ENCODE data around the gene TMEM168. TPM values are rescaled to one million over a fixed set of nuclear protein-coding genes. Genes with fewer than 3 reads are reported as not detected.

TMEM168 gene
- polyA plus RNA-seq, 1 experiment: 22.3 TPM

DNA sequence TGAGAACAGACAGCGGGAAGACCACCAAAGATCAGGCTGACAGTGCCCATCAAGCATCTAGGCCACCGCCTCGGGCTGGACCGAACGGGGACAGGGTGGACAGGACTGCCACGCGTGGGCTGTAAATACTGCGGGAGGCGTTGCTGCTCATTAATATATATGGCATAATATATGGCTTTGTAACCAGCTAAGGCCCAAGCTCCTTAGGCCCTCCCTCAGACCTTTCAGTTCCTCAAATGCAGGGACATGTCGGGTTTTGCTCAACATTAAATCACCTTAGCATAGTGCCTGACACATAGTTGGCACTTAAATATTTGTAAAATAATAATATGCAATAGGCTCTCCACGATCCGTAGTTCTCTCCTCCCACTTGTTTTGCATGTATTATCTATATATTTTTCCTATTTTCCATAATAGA lies 402 bp upstream of the TMEM168 start:
- Histone ChIP-seq H3K36me3 (ENCODE audit: control insufficient read depth, insufficient read depth, low read length) (no peaks in the 10 kb centered on the region), H3K4me3 (ENCODE audit: low read depth, low read length) (peak overlapping the region; percentile 85), H3K27me3 (ENCODE audit: control insufficient read depth, insufficient read depth, low read length) (no peaks in the 10 kb centered on the region)
- TF ChIP-seq, protein P1, sequence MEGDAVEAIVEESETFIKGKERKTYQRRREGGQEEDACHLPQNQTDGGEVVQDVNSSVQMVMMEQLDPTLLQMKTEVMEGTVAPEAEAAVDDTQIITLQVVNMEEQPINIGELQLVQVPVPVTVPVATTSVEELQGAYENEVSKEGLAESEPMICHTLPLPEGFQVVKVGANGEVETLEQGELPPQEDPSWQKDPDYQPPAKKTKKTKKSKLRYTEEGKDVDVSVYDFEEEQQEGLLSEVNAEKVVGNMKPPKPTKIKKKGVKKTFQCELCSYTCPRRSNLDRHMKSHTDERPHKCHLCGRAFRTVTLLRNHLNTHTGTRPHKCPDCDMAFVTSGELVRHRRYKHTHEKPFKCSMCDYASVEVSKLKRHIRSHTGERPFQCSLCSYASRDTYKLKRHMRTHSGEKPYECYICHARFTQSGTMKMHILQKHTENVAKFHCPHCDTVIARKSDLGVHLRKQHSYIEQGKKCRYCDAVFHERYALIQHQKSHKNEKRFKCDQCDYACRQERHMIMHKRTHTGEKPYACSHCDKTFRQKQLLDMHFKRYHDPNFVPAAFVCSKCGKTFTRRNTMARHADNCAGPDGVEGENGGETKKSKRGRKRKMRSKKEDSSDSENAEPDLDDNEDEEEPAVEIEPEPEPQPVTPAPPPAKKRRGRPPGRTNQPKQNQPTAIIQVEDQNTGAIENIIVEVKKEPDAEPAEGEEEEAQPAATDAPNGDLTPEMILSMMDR (IDR thresholded peaks at IDR 0.05; ENCODE audit: insufficient read depth, low read depth, low read length): no peak
- POLR2A ChIA-PET: no interaction called here
- DNase-seq (ENCODE audit: low read depth): no peak
- CTCF ChIA-PET: interaction anchor here (0.6 to 0.7 kb wide), 2 partner anchors 80 to 119 kb away, joined by 3 read pairs; no protein-coding TSS in a partner anchor

DNA sequence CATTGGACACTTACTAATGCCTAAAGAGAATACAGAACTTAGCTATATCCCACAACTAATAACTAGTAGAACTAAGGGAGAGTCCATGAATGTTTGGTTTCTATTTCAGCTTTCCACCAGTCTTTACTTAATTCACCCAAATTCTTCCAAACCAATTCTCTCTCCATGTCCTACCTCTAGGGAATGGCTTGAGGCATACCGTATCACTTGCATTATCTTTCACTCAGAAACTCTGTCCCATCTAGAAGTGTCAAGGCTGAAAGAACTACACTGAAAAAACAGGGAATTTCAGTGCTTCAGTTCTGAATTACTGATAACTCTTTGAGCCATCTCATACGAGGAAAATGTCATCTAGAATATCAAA lies 758 bp downstream of the TMEM168 start:
- H3K4me3 ChIP-seq (ENCODE audit: low read depth, low read length): peak overlapping the region; percentile 85
- H3K36me3 ChIP-seq (ENCODE audit: control insufficient read depth, insufficient read depth, low read length): no peaks in the 10 kb centered on the region
- H3K27me3 ChIP-seq (ENCODE audit: control insufficient read depth, insufficient read depth, low read length): no peaks in the 10 kb centered on the region
- CTCF ChIA-PET: interaction anchor here (0.8 to 1.1 kb wide), 2 partner anchors 15 to 290 kb away, joined by 3 read pairs; no protein-coding TSS in a partner anchor
- TF ChIP-seq, protein P1 (IDR thresholded peaks at IDR 0.05; ENCODE audit: insufficient read depth, low read depth, low read length): no peak
- DNase-seq (ENCODE audit: low read depth): no peak
- POLR2A ChIA-PET: no interaction called here

DNA sequence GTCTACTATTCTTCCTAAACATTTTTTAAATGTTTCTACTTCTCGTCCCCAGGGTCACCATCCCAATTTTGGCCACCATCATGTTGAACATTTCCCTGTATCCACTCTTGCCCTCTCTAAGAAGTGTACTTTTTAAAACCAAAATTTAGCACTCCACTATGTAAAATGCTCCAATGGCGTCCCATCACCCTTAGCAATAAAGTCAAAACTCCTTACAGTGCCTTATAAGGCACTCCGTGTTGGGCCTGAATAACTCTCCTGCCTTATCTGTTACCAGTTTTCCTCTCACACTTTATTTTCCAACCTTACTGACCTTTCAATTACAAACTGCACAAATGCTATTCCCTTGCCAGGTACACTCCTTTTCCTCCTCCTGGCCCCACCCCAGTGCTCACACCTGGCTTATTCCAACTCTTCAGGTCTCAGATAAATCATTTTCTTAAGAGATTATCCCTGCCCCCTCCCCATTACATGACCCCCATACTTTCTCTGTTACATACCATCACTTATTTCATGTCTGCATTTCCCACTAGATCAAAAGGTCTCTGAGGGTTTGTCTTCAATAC lies 1.3 kb downstream of the TMEM168 start:
- TF ChIP-seq, protein P1 (IDR thresholded peaks at IDR 0.05; ENCODE audit: insufficient read depth, low read depth, low read length): no peak
- H3K36me3 ChIP-seq (ENCODE audit: control insufficient read depth, insufficient read depth, low read length): no peaks in the 10 kb centered on the region
- peak overlapping the region; percentile 85 for H3K4me3 ChIP-seq (ENCODE audit: low read depth, low read length)
- CTCF ChIA-PET: interaction anchor here (1.1 kb wide), 1 partner anchor 16 kb away, joined by 3 read pairs; no protein-coding TSS in a partner anchor
- DNase-seq (ENCODE audit: low read depth): no peak
- POLR2A ChIA-PET: no interaction called here
- H3K27me3 ChIP-seq (ENCODE audit: control insufficient read depth, insufficient read depth, low read length): no peaks in the 10 kb centered on the region

DNA sequence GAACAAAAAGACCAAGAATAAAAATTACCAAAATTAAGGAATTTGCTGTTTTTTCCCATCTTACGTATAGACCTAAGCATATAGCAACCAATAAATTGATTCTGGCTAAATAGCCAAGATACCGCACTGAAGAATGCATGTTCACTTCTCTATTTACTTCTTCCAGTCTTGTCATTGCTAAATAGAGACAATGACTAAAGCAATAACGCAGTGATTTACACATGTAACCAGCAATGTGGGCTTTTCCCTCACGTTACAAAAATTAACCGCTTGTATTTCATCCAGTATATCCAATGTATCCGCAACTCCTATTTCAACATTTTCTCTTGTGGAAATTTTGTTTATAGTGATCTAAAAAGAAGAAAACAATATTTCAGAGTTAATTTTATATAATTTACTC lies 5.6 kb downstream of the TMEM168 start:
- CTCF ChIA-PET: no interaction called here
- TF ChIP-seq, protein P1 (IDR thresholded peaks at IDR 0.05; ENCODE audit: insufficient read depth, low read depth, low read length): no peak
- POLR2A ChIA-PET: no interaction called here
- H3K27me3 ChIP-seq (ENCODE audit: control insufficient read depth, insufficient read depth, low read length): no peaks in the 10 kb centered on the region
- no peak overlapping the region for H3K4me3 ChIP-seq (ENCODE audit: low read depth, low read length)
- no peaks in the 10 kb centered on the region for H3K36me3 ChIP-seq (ENCODE audit: control insufficient read depth, insufficient read depth, low read length)
- DNase-seq (ENCODE audit: low read depth): no peak

DNA sequence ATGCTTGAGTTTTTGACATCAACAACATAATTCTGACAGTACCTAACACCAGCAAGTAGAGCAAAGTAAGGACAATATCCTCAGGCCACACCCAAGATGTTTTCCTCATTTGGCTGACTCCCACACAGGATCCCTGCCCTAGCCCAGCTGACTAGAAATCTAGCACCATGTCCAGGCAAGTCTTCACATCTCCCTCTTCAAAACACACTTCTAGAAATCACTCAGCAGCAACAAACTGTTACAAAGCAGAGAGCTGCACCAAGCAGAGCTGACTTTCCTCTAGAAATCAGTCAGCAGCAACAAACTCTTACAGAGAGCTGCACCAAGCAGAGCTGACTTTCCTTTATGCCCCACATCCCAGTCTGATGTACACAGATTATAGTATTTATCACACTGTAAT lies 7.7 kb downstream of the TMEM168 start:
- Histone ChIP-seq H3K4me3 (ENCODE audit: low read depth, low read length) (no peak overlapping the region), H3K27me3 (ENCODE audit: control insufficient read depth, insufficient read depth, low read length) (no peaks in the 10 kb centered on the region), H3K36me3 (ENCODE audit: control insufficient read depth, insufficient read depth, low read length) (no peaks in the 10 kb centered on the region)
- CTCF ChIA-PET: interaction anchor here (1.2 kb wide), 1 partner anchor 12 kb away, joined by 4 read pairs; no protein-coding TSS in a partner anchor
- POLR2A ChIA-PET: interaction anchor here (0.6 kb wide), 1 partner anchor 946 kb away, joined by 4 read pairs; no protein-coding TSS in a partner anchor
- DNase-seq (ENCODE audit: low read depth): no peak
- TF ChIP-seq, protein P1 (IDR thresholded peaks at IDR 0.05; ENCODE audit: insufficient read depth, low read depth, low read length): no peak

Data from BJ (cell line).